SK-N-SH treated with all-trans-retinoic acid at 6 μM for 48 hours (cell line): ENCODE results near the gene MGAT5B.

ENCODE experiments used
- ATAC-seq: fragments of 200-7000 bp; cut with Tn5 transposase; 3 replicates; pipeline ENCODE4 v1.9.1; 2020; ENCODE audit warnings: mild to moderate bottlenecking, moderate library complexity
- ARNTL ChIP-seq: fragments of 450-650 bp; formaldehyde crosslinking; IDR thresholded peaks from 2 replicates; pipeline ENCODE4 v1.5.0; 2020; ENCODE audit warnings: low read depth, mild to moderate bottlenecking, moderate library complexity, borderline replicate concordance
- BACH2 ChIP-seq: fragments of 250-450 bp; sonication (Bioruptor Pico); IDR thresholded peaks from 2 replicates; pipeline ENCODE4 v1.9.0; 2021; ENCODE audit warnings: mild to moderate bottlenecking, borderline replicate concordance
- CREB5 ChIP-seq: fragments of 250-450 bp; sonication (Bioruptor Pico); IDR thresholded peaks from 2 replicates; pipeline ENCODE4 v1.5.1; 2020; ENCODE audit warnings: low read depth, mild to moderate bottlenecking, moderate library complexity
- CSRNP3 ChIP-seq: fragments of 250-450 bp; sonication (Bioruptor Pico); IDR thresholded peaks from 2 replicates; pipeline ENCODE4 v1.5.1; 2021; ENCODE audit warnings: mild to moderate bottlenecking, moderate library complexity
- ESRRG ChIP-seq: fragments of 250-450 bp; sonication (Bioruptor Pico); IDR thresholded peaks from 2 replicates; pipeline ENCODE4 v1.6.1; 2021; ENCODE audit warnings: mild to moderate bottlenecking
- ISL1 ChIP-seq: fragments of 250-450 bp; sonication (Bioruptor Pico); IDR thresholded peaks from 2 replicates; pipeline ENCODE4 v2.1.2; 2022; ENCODE audit warnings: mild to moderate bottlenecking, moderate library complexity
- PATZ1 ChIP-seq: fragments of 250-450 bp; sonication (Bioruptor Pico); IDR thresholded peaks from 2 replicates; pipeline ENCODE4 v1.8.0; 2020; ENCODE audit warnings: mild to moderate bottlenecking, moderate library complexity, borderline replicate concordance
- POU6F1 ChIP-seq: fragments of 250-450 bp; sonication (Bioruptor Pico); IDR thresholded peaks from 2 replicates; pipeline ENCODE4 v1.8.0; 2021; ENCODE audit warnings: low read depth, mild to moderate bottlenecking, moderate library complexity, borderline replicate concordance
- PPARA ChIP-seq: fragments of 250-450 bp; sonication (Bioruptor Pico); IDR thresholded peaks from 2 replicates; pipeline ENCODE4 v1.5.0; 2020; ENCODE audit warnings: mild to moderate bottlenecking, borderline replicate concordance
- RARB ChIP-seq: fragments of 250-450 bp; sonication (Bioruptor Pico); IDR thresholded peaks from 2 replicates; pipeline ENCODE4 v1.8.0; 2021; ENCODE audit warnings: mild to moderate bottlenecking, moderate library complexity
- SNAI2 ChIP-seq: fragments of 250-450 bp; sonication (Bioruptor Pico); IDR thresholded peaks from 2 replicates; pipeline ENCODE4 v1.5.0; 2020; ENCODE audit warnings: mild to moderate bottlenecking, moderate library complexity
- TCF4 ChIP-seq: fragments of 250-450 bp; sonication (Bioruptor Pico); IDR thresholded peaks from 2 replicates; pipeline ENCODE4 v1.8.0; 2021; ENCODE audit warnings: mild to moderate bottlenecking, moderate library complexity, borderline replicate concordance
- TSHZ2 ChIP-seq: fragments of 250-450 bp; sonication (Bioruptor Pico); IDR thresholded peaks from 2 replicates; pipeline ENCODE4 v1.5.0; 2020; ENCODE audit warnings: mild to moderate bottlenecking, moderate library complexity
- ZC3H10 ChIP-seq: fragments of 250-450 bp; sonication (Bioruptor Pico); IDR thresholded peaks from 2 replicates; pipeline ENCODE4 v1.5.1; 2021; ENCODE audit warnings: mild to moderate bottlenecking, moderate library complexity
- ZFP3 ChIP-seq: fragments of 250-450 bp; sonication (Bioruptor Pico); IDR thresholded peaks from 2 replicates; pipeline ENCODE4 v1.5.0; 2020; ENCODE audit warnings: mild to moderate bottlenecking, moderate library complexity
- ZFP30 ChIP-seq: fragments of 450-650 bp; formaldehyde crosslinking; IDR thresholded peaks from 2 replicates; pipeline ENCODE4 v1.5.0; 2022; ENCODE audit warnings: mild to moderate bottlenecking, moderate library complexity
- ZNF70 ChIP-seq: fragments of 450-650 bp; formaldehyde crosslinking; IDR thresholded peaks from 2 replicates; pipeline ENCODE4 v1.5.0; 2020; ENCODE audit warnings: mild to moderate bottlenecking, moderate library complexity
- ZNF8 ChIP-seq: fragments of 450-650 bp; formaldehyde crosslinking; IDR thresholded peaks from 2 replicates; pipeline ENCODE4 v1.5.0; 2020; ENCODE audit warnings: mild to moderate bottlenecking, moderate library complexity

Gene MGAT5B

GRCh38 chr17:76982408-76983074 is 114.3 kb downstream of the MGAT5B start:
- ATAC-seq, result no peak
- TF ChIP-seq RARB (no peak), ESRRG (no peak), CSRNP3 (CRISPR knock-in tag) (no peak), ZNF70 (CRISPR knock-in tag) (no peak), SNAI2 (CRISPR knock-in tag) (no peak), ZNF8 (CRISPR knock-in tag) (no peak), POU6F1 (no peak), ARNTL (CRISPR knock-in tag) (no peak), CREB5 (CRISPR knock-in tag) (no peak), ZFP3 (no peak), TCF4 (CRISPR knock-in tag) (no peak), ZC3H10 (CRISPR knock-in tag) (no peak), ISL1 (no peak), PATZ1 (CRISPR knock-in tag) (no peak), PPARA (CRISPR knock-in tag) (no peak), TSHZ2 (no peak)

GRCh38 chr17:76983075-76983775 is 115.0 kb downstream of the MGAT5B start:
- no peak for TF ChIP-seq POU6F1

GRCh38 chr17:76986365-76986764 is 118.2 kb downstream of the MGAT5B start:
- no peak; the same call in 2 of the 3 replicates for ATAC-seq
- no peak for TF ChIP-seq BACH2 (CRISPR knock-in tag)
- no peak for TF ChIP-seq ZFP3
- no peak for TF ChIP-seq ESRRG
- TF ChIP-seq ZFP30, result no peak

More at GRCh38 chr17:76983075-76983775, 115.0 kb downstream of the MGAT5B start:
- ATAC-seq, result no peak
